Calu3 (cell line): Measurements from ENCODE around the gene CRIM1. TPM values are rescaled to one million over a fixed set of nuclear protein-coding genes. Genes with fewer than 3 reads are reported as not detected.

ENCODE experiments used
- BruUV-seq: library from RNA; stranded (reverse); fragments of 400-500 nt; replicated peaks from 2 replicates; lab custom pipeline; 2021; lab: Mats Ljungman, UMichigan
- CTCF ChIA-PET: fragments of 300-600 bp; sonication (Branson Sonifier 250); formaldehyde crosslinking; loops from one replicate; lab custom pipeline; 2022; ENCODE audit warnings: antibody characterized with exemption; lab: Charles Lee
- DNase-seq: peaks from one replicate; pipeline ENCODE4 v3.0.0; 2022
- H3K27ac Mint-ChIP-seq: one replicate; pipeline ENCODE4 v1.8.0; 2022; ENCODE audit warnings: mixed read lengths; ENCODE audit not compliant: unreplicated experiment
- H3K27me3 Mint-ChIP-seq: one replicate; pipeline ENCODE4 v1.8.0; 2022; ENCODE audit warnings: mixed read lengths; ENCODE audit not compliant: unreplicated experiment
- H3K36me3 Mint-ChIP-seq: one replicate; pipeline ENCODE4 v1.8.0; 2022; ENCODE audit warnings: mild to moderate bottlenecking, moderate library complexity, mixed read lengths; ENCODE audit not compliant: insufficient read depth, unreplicated experiment
- H3K4me1 Mint-ChIP-seq: one replicate; pipeline ENCODE4 v1.8.0; 2022; ENCODE audit warnings: mild to moderate bottlenecking, low read depth, mixed read lengths; ENCODE audit not compliant: unreplicated experiment
- H3K4me3 Mint-ChIP-seq: one replicate; pipeline ENCODE4 v1.8.0; 2022; ENCODE audit warnings: mild to moderate bottlenecking, low read depth, moderate library complexity, mixed read lengths; ENCODE audit not compliant: unreplicated experiment
- H3K9me3 Mint-ChIP-seq: one replicate; pipeline ENCODE4 v1.8.0; 2022; ENCODE audit warnings: low read depth, mixed read lengths; ENCODE audit not compliant: unreplicated experiment
- intact Hi-C: fragments of 100-400 bp; cut with micrococcal nuclease; formaldehyde crosslinking; loops from one replicate; pipeline ENCODE4 v1.10.0; 2022; ENCODE audit not compliant: unreplicated experiment
- total RNA-seq: library from RNA; stranded (reverse); gene quantifications from 2 replicates; pipeline ENCODE4 v1.2.3, GENCODE V29; 2022
- TF ChIP-seq, protein P1 (sequence below): fragments of 200-600 bp; IDR thresholded peaks from one replicate; pipeline ENCODE4 v1.8.0; 2022; ENCODE audit warnings: antibody characterized with exemption; ENCODE audit not compliant: unreplicated experiment

CRIM1 gene
- total RNA-seq, 1 experiment from 2014 or later, result 57.6 TPM

DNA sequence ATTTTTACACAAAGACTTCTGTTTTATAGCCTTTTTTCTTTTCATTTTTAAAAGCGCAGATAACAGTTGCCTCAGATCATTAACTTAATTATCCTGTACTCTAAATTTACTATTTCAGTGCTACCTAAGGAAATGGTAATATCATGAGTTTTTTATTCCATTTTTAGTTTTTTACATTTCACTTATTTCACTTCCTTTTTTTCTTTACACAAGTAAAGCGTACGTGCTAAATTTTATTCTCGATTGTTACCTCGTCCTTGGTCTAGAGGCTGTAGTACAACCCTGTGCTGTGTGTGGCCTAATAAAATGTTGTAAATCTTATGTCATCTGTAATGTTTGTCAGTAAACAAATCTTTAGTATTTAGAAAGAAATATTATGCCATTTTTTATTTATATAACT lies 49.2 kb downstream of the CRIM1 start:
- intact Hi-C loops, result no loop called here
- Mint-ChIP-seq H3K4me1 (no peaks in the 10 kb centered on the region), H3K36me3 (no peaks in the 10 kb centered on the region), H3K27me3 (no peaks in the 10 kb centered on the region), H3K27ac (no peak overlapping the region), H3K4me3 (no peak overlapping the region), H3K9me3 (no peaks in the 10 kb centered on the region)
- no TSS peak for BruUV-seq
- no peak for DNase-seq
- TF ChIP-seq, protein P1, sequence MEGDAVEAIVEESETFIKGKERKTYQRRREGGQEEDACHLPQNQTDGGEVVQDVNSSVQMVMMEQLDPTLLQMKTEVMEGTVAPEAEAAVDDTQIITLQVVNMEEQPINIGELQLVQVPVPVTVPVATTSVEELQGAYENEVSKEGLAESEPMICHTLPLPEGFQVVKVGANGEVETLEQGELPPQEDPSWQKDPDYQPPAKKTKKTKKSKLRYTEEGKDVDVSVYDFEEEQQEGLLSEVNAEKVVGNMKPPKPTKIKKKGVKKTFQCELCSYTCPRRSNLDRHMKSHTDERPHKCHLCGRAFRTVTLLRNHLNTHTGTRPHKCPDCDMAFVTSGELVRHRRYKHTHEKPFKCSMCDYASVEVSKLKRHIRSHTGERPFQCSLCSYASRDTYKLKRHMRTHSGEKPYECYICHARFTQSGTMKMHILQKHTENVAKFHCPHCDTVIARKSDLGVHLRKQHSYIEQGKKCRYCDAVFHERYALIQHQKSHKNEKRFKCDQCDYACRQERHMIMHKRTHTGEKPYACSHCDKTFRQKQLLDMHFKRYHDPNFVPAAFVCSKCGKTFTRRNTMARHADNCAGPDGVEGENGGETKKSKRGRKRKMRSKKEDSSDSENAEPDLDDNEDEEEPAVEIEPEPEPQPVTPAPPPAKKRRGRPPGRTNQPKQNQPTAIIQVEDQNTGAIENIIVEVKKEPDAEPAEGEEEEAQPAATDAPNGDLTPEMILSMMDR, result no peak
- CTCF ChIA-PET, result interaction anchor here (1.0 to 1.4 kb wide), 5 partner anchors 15 to 55 kb away, joined by 3 to 5 read pairs (median 3); no protein-coding TSS in a partner anchor

DNA sequence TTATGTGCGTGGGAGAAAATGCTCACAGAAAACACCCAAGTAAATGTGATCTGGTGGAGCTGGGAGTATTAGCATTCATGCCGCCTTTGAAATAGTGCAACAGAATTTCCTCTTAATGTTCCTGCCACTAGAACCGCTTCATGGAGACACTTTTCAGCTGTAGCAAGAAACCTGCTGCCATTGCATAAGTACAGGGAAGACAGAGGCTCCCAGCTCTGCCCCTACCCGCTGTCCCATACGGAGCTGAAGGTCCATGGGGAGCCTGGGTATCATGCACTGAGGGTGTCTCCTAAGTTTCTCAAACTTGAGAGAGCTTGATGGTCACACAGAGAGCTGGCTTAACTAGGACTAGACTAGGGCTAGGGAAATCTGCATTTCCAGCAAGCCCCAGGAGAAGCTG lies 49.6 kb downstream of the CRIM1 start:
- no peaks in the 10 kb centered on the region for H3K27me3 Mint-ChIP-seq
- H3K36me3 Mint-ChIP-seq, result no peaks in the 10 kb centered on the region
- TF ChIP-seq, protein P1, result no peak
- intact Hi-C loops, result no loop called here
- no peaks in the 10 kb centered on the region for H3K9me3 Mint-ChIP-seq
- H3K27ac Mint-ChIP-seq, result no peak overlapping the region
- BruUV-seq, result no TSS peak
- H3K4me3 Mint-ChIP-seq, result no peak overlapping the region
- DNase-seq, result no peak
- CTCF ChIA-PET, result no interaction called here
- no peaks in the 10 kb centered on the region for H3K4me1 Mint-ChIP-seq

DNA sequence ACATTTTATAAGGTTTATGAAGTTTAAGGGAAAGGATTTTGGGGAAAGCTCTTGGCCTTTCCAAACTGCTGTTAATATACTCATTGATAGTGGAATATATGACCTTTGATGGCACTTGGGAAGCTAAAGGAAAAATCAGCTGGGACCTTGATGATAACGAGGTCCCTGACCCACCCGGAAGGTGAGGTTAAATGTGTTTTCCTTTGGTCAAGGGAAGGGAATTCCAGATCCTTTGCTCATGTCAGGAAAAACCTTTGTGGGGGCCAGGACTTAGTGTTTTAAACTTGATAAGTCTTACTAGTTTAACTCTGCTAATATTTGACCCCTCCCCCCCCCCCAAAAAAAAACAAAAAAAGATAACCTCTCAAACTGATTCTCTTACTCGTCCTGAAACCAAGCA lies 50.7 kb downstream of the CRIM1 start:
- TF ChIP-seq, protein P1, result no peak
- no peak overlapping the region for H3K27ac Mint-ChIP-seq
- H3K4me1 Mint-ChIP-seq, result peaks cover 8% of the 10 kb centered on the region
- no peak overlapping the region for H3K4me3 Mint-ChIP-seq
- no peaks in the 10 kb centered on the region for H3K36me3 Mint-ChIP-seq
- no peak for DNase-seq
- H3K9me3 Mint-ChIP-seq, result no peaks in the 10 kb centered on the region
- intact Hi-C loops, result no loop called here
- CTCF ChIA-PET, result interaction anchor here (0.7 kb wide), 1 partner anchor 53 kb away, joined by 4 read pairs; no protein-coding TSS in a partner anchor
- H3K27me3 Mint-ChIP-seq, result no peaks in the 10 kb centered on the region
- no TSS peak for BruUV-seq

DNA sequence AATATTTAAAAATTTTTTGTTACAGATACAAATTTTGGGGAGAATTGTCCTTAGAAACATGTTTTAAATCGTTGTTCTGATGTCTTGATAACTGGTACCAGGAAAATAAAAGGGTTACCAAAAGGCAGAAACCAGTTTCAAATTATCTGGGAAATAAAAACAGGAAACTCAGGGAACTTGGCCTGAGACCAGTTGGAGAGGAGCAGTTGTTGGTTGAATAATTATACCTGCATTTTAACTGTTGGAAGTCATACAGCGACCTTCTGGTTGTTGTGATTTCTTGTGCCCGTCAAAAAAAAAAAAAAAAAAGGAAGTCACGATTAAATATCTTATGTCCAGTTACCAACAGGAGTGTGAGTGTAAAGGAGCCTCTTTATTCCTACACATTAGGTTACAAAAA lies 51.8 kb downstream of the CRIM1 start:
- TF ChIP-seq, protein P1, result no peak
- no peak overlapping the region for H3K27ac Mint-ChIP-seq
- BruUV-seq, result no TSS peak
- intact Hi-C loops, result no loop called here
- peaks cover 19% of the 10 kb centered on the region for H3K4me1 Mint-ChIP-seq
- H3K36me3 Mint-ChIP-seq, result no peaks in the 10 kb centered on the region
- no peak overlapping the region for H3K4me3 Mint-ChIP-seq
- H3K9me3 Mint-ChIP-seq, result no peaks in the 10 kb centered on the region
- H3K27me3 Mint-ChIP-seq, result no peaks in the 10 kb centered on the region
- DNase-seq, result no peak
- CTCF ChIA-PET, result interaction anchor here (0.7 kb wide), 1 partner anchor 32 kb away, joined by 3 read pairs; no protein-coding TSS in a partner anchor
